Liver (tissue), 9 donors: ENCODE results near the gene PARVB. TPM values are rescaled to one million over a fixed set of nuclear protein-coding genes. Genes with fewer than 3 reads are reported as not detected.

Experiments
- DNase-seq: peaks from one replicate; pipeline ENCODE4 v3.0.0-alpha.2; 2017; ENCODE audit warnings: low spot score
- H3K27ac ChIP-seq, 2 donors: one replicate each; pipeline ENCODE4 v1.7.0; 2013; ENCODE audit warnings: inconsistent platforms in 2 of 2, low read length in 2 of 2, control low read depth in 1 of 2, low read depth in 1 of 2, mild to moderate bottlenecking in 1 of 2
- H3K27me3 ChIP-seq, 4 donors: one replicate each; pipeline versions ENCODE4 v1.6.1 to v1.7.0; 2013; ENCODE audit warnings: low read length in 3 of 4, inconsistent platforms in 1 of 4, mild to moderate bottlenecking in 1 of 4, moderate library complexity in 1 of 4; ENCODE audit not compliant: control insufficient read depth in 4 of 4, insufficient read depth in 4 of 4
- H3K36me3 ChIP-seq, 4 donors: one replicate each; pipeline versions ENCODE4 v1.6.1 to v1.7.0; 2013; ENCODE audit warnings: low read length in 3 of 4, mild to moderate bottlenecking in 3 of 4, low read depth in 1 of 4, moderate library complexity in 1 of 4; ENCODE audit not compliant: control insufficient read depth in 4 of 4, insufficient read depth in 3 of 4
- H3K4me1 ChIP-seq, 4 donors: one replicate each; pipeline versions ENCODE4 v1.6.1 to v1.7.0; 2013; ENCODE audit warnings: low read length in 3 of 4, mild to moderate bottlenecking in 3 of 4, moderate library complexity in 1 of 4; ENCODE audit not compliant: control insufficient read depth in 4 of 4, insufficient read depth in 4 of 4
- H3K4me3 ChIP-seq, 3 donors: one replicate each; pipeline versions ENCODE4 v1.6.1 to v1.7.0; 2013; ENCODE audit warnings: low read length in 3 of 3, control low read depth in 1 of 3, low read depth in 1 of 3, mild to moderate bottlenecking in 1 of 3
- H3K9ac ChIP-seq, 2 donors: one replicate each; pipeline ENCODE4 v1.7.0; 2013; ENCODE audit warnings: low read length in 2 of 2, mild to moderate bottlenecking in 2 of 2, moderate library complexity in 2 of 2, control low read depth in 1 of 2, low read depth in 1 of 2
- H3K9me3 ChIP-seq, 4 donors: one replicate each; pipeline versions ENCODE4 v1.6.1 to v1.7.0; 2013; ENCODE audit warnings: low read length in 3 of 4; ENCODE audit not compliant: control insufficient read depth in 4 of 4
- EGR1 ChIP-seq, 2 donors: IDR thresholded peaks; 2 replicates each; pipeline ENCODE4 v1.6.1; 2016 to 2018; ENCODE audit warnings: antibody characterized with exemption in 2 of 2, low read depth in 2 of 2
- FOXA1 ChIP-seq: IDR thresholded peaks from 2 replicates; pipeline ENCODE4 v1.6.1; 2016; ENCODE audit warnings: antibody characterized with exemption
- FOXA2 ChIP-seq: IDR thresholded peaks from 2 replicates; pipeline ENCODE4 v1.6.1; 2016; ENCODE audit warnings: antibody characterized with exemption
- GABPA ChIP-seq, 2 donors: IDR thresholded peaks in 1 of 2; conservative IDR thresholded peaks in 1 of 2; 2 replicates each; pipeline ENCODE4 v1.6.1; 2016; ENCODE audit warnings: antibody characterized with exemption in 2 of 2, mild to moderate bottlenecking in 1 of 2, moderate library complexity in 1 of 2
- HNF4A ChIP-seq, 2 donors: conservative IDR thresholded peaks; 2 replicates each; pipeline ENCODE4 v1.6.1; 2016; ENCODE audit warnings: antibody characterized with exemption in 2 of 2, mild to moderate bottlenecking in 2 of 2
- HNF4G ChIP-seq: IDR thresholded peaks from 2 replicates; pipeline ENCODE4 v1.6.1; 2016; ENCODE audit warnings: antibody characterized with exemption
- JUND ChIP-seq, 2 donors: IDR thresholded peaks; 2 replicates each; pipeline ENCODE4 v1.6.1; 2016; ENCODE audit warnings: antibody characterized with exemption in 2 of 2
- NR2F2 ChIP-seq: IDR thresholded peaks from 2 replicates; pipeline ENCODE4 v1.6.1; 2016; ENCODE audit warnings: antibody characterized with exemption
- RAD21 ChIP-seq, 2 donors: IDR thresholded peaks; 2 replicates each; pipeline ENCODE4 v1.6.1; 2016; ENCODE audit warnings: antibody characterized with exemption in 2 of 2, mild to moderate bottlenecking in 2 of 2
- RXRA ChIP-seq, 2 donors: IDR thresholded peaks; 2 replicates each; pipeline ENCODE4 v1.6.1; 2017 to 2018; ENCODE audit warnings: antibody characterized with exemption in 2 of 2, mild to moderate bottlenecking in 1 of 2
- SP1 ChIP-seq: IDR thresholded peaks from 2 replicates; pipeline ENCODE4 v1.6.1; 2018; ENCODE audit warnings: antibody characterized with exemption, mild to moderate bottlenecking
- TAF1 ChIP-seq: conservative IDR thresholded peaks from 2 replicates; pipeline ENCODE4 v1.6.1; 2016; ENCODE audit warnings: antibody characterized with exemption, mild to moderate bottlenecking
- YY1 ChIP-seq: IDR thresholded peaks from 2 replicates; pipeline ENCODE4 v1.6.1; 2016; ENCODE audit warnings: antibody characterized with exemption, mild to moderate bottlenecking
- WGBS: extraction: QIAGEN DNeasy Blood & Tissue Kit; methylation state at CpG from one replicate; pipeline ENCODE4 v1.1.7; 2013; 5-methylcytosine and 5-hydroxymethylcytosine counted together
- polyA plus RNA-seq, 2 donors: library from polyadenylated mRNA; stranded (reverse) in 1 of 2; unstranded in 1 of 2; fragments of 200-250 nt in 1 of 2; fragments of >200 nt in 1 of 2; fragmentation: Nextera tagmentation in 1 of 2; extraction: Ambion mirVana in 1 of 2; gene quantifications; one replicate each; pipeline versions ENCODE4 v1.2.1 to v1.2.3, GENCODE V29; 2013 to 2015
- total RNA-seq, 2 donors: library from RNA; depleted of rRNA; stranded (reverse); fragments of >200 nt; gene quantifications; one replicate each; pipeline ENCODE4 v1.2.3, GENCODE V29; 2014
- TF ChIP-seq, protein P1 (sequence below): IDR thresholded peaks from 2 replicates; pipeline ENCODE4 v1.6.1; 2016; ENCODE audit warnings: antibody characterized with exemption
- TF ChIP-seq, protein P2 (sequence below): IDR thresholded peaks from 2 replicates; pipeline ENCODE4 v1.6.1; 2016; ENCODE audit warnings: antibody characterized with exemption
- TF ChIP-seq, protein P3 (sequence below): IDR thresholded peaks from 2 replicates; pipeline ENCODE4 v1.6.1; 2016; ENCODE audit warnings: antibody characterized with exemption, mild to moderate bottlenecking
- TF ChIP-seq, protein P4 (sequence below): fragments of 150-350 bp; IDR thresholded peaks from 2 replicates; pipeline ENCODE4 v1.5.1; 2017; ENCODE audit warnings: improper control_type of control experiment, low read depth, low read length; ENCODE audit not compliant: missing input control
- TF ChIP-seq, protein P5 (sequence below): IDR thresholded peaks from 2 replicates; pipeline ENCODE4 v1.6.1; 2016; ENCODE audit warnings: antibody characterized with exemption
- donor health status: healthy.
- donor health status: healthy.
- donor health status: healthy.
- donor health status: healthy.
- donor health status: healthy.

PARVB gene
- total and polyA plus RNA-seq, 4 donors = 3.2 to 55.5 (median 17.7) TPM

DNA sequence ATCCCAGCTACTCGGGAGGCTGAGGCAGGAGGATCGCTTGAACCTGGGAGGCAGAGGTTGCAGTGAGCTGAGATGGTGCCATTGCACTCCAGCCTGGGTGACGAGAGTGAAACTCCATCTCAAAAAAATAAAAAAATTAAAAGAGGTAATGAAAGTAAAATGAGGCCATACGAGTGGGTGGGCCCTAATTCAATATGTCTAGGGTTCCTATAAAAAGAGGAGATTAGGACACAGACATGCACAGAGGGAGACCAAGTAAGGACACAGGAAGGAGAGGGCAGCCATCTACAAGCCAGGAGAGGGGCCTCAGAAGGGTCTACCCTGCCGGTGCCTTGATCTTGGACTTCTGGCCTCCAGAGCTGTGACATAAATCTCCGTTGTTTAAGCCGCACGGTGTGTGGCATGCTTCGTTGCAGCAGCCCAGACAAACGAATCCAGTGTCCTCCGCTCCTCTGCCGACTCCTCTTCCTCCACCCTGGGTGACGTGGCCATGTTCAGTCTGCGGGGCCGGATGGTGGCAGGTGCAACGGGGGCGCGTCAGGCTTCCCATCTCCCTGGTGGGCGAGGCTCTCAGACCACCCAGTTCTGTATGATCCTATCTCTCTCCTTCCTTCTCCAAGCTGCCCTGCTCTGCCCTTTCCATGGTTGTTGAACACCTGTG is 105.0 kb downstream of the PARVB start (continued):
- no peak for TF ChIP-seq HNF4G
- TF ChIP-seq, protein P1, sequence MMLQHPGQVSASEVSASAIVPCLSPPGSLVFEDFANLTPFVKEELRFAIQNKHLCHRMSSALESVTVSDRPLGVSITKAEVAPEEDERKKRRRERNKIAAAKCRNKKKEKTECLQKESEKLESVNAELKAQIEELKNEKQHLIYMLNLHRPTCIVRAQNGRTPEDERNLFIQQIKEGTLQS = no peak
- TF ChIP-seq HNF4A (conservative IDR thresholded peaks at IDR 0.05) = no peak

DNA sequence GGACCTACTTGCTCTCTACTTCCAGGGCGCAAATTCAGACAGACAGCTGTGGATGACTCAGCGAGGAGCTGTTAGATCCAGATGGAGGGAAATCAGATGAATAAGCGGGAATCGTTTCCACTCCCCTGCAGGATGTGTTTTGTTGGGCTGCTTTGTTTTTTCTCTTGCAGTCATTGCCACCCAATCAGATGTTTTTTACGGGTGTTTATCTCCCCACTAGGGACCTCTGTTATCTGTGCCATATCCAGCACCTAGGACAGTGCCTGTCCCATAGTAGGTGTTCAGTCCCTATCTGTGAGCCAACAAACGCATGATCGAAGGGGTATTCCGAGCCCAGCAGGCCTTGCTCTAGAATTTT is 105.5 kb downstream of the PARVB start:
- TF ChIP-seq YY1 (no peak), GABPA (IDR thresholded peaks at IDR 0.05 in 1 of 2, conservative IDR thresholded peaks at IDR 0.05 in 1 of 2) (no peak), TAF1 (no peak), FOXA2 (no peak), FOXA1 (no peak), HNF4G (no peak), RAD21 (IDR thresholded peaks at IDR 0.05) (no peak), HNF4A (conservative IDR thresholded peaks at IDR 0.05) (no peak), EGR1 (IDR thresholded peaks at IDR 0.05; ENCODE audit: low read depth in 2 of 2) (no peak), RXRA (IDR thresholded peaks at IDR 0.05) (no peak), SP1 (no peak), NR2F2 (no peak), JUND (IDR thresholded peaks at IDR 0.05) (no peak)
- TF ChIP-seq, protein P2, sequence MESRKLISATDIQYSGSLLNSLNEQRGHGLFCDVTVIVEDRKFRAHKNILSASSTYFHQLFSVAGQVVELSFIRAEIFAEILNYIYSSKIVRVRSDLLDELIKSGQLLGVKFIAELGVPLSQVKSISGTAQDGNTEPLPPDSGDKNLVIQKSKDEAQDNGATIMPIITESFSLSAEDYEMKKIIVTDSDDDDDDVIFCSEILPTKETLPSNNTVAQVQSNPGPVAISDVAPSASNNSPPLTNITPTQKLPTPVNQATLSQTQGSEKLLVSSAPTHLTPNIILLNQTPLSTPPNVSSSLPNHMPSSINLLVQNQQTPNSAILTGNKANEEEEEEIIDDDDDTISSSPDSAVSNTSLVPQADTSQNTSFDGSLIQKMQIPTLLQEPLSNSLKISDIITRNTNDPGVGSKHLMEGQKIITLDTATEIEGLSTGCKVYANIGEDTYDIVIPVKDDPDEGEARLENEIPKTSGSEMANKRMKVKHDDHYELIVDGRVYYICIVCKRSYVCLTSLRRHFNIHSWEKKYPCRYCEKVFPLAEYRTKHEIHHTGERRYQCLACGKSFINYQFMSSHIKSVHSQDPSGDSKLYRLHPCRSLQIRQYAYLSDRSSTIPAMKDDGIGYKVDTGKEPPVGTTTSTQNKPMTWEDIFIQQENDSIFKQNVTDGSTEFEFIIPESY = no peak
- TF ChIP-seq, protein P1 = no peak
- TF ChIP-seq, protein P3, sequence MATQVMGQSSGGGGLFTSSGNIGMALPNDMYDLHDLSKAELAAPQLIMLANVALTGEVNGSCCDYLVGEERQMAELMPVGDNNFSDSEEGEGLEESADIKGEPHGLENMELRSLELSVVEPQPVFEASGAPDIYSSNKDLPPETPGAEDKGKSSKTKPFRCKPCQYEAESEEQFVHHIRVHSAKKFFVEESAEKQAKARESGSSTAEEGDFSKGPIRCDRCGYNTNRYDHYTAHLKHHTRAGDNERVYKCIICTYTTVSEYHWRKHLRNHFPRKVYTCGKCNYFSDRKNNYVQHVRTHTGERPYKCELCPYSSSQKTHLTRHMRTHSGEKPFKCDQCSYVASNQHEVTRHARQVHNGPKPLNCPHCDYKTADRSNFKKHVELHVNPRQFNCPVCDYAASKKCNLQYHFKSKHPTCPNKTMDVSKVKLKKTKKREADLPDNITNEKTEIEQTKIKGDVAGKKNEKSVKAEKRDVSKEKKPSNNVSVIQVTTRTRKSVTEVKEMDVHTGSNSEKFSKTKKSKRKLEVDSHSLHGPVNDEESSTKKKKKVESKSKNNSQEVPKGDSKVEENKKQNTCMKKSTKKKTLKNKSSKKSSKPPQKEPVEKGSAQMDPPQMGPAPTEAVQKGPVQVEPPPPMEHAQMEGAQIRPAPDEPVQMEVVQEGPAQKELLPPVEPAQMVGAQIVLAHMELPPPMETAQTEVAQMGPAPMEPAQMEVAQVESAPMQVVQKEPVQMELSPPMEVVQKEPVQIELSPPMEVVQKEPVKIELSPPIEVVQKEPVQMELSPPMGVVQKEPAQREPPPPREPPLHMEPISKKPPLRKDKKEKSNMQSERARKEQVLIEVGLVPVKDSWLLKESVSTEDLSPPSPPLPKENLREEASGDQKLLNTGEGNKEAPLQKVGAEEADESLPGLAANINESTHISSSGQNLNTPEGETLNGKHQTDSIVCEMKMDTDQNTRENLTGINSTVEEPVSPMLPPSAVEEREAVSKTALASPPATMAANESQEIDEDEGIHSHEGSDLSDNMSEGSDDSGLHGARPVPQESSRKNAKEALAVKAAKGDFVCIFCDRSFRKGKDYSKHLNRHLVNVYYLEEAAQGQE = no peak
- TF ChIP-seq, protein P4, sequence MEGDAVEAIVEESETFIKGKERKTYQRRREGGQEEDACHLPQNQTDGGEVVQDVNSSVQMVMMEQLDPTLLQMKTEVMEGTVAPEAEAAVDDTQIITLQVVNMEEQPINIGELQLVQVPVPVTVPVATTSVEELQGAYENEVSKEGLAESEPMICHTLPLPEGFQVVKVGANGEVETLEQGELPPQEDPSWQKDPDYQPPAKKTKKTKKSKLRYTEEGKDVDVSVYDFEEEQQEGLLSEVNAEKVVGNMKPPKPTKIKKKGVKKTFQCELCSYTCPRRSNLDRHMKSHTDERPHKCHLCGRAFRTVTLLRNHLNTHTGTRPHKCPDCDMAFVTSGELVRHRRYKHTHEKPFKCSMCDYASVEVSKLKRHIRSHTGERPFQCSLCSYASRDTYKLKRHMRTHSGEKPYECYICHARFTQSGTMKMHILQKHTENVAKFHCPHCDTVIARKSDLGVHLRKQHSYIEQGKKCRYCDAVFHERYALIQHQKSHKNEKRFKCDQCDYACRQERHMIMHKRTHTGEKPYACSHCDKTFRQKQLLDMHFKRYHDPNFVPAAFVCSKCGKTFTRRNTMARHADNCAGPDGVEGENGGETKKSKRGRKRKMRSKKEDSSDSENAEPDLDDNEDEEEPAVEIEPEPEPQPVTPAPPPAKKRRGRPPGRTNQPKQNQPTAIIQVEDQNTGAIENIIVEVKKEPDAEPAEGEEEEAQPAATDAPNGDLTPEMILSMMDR = no peak
- TF ChIP-seq, protein P5, sequence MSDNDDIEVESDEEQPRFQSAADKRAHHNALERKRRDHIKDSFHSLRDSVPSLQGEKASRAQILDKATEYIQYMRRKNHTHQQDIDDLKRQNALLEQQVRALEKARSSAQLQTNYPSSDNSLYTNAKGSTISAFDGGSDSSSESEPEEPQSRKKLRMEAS = no peak
- Histone ChIP-seq H3K27me3 (no peaks in the 10 kb centered on the region), H3K4me3 (no peak overlapping the region), H3K27ac (no peak overlapping the region), H3K9me3 (peaks cover 0 to 4% (median 1%) of the 10 kb centered on the region in 4 donors), H3K36me3 (peaks cover 0 to 4% (median 2%) of the 10 kb centered on the region in 4 donors), H3K9ac (no peak overlapping the region), H3K4me1 (peaks cover 0 to 4% (median 0%) of the 10 kb centered on the region in 4 donors)
- WGBS = 68% methylated on average over 8 of the region's 8 CpGs
- DNase-seq = no peak
